Adrenal gland (tissue), 12 donors: Measurements from ENCODE around the gene BPI. TPM values are rescaled to one million over a fixed set of nuclear protein-coding genes. Genes with fewer than 3 reads are reported as not detected.

ENCODE experiments used
- DNase-seq, 7 donors: peaks; one replicate each; pipeline ENCODE4 v3.0.0-alpha.2; 2019 to 2020
- H3K27ac ChIP-seq, 5 donors: fragments of 200-600 bp; sonication (generic) in 4 of 5; 1 replicate in 3 of 5; 2 replicates in 2 of 5; pipeline versions ENCODE4 v1.5.1 to v1.8.0; 2016 to 2020; ENCODE audit warnings: mild to moderate bottlenecking in 1 of 5
- H3K27me3 ChIP-seq: fragments of 200-600 bp; 2 replicates; pipeline ENCODE4 v1.8.0; 2021
- H3K36me3 ChIP-seq, 2 donors: fragments of 200-600 bp; replicated peaks in 1 of 2; 1 replicate in 1 of 2; 2 replicates in 1 of 2; pipeline versions ENCODE4 v1.5.1 to v1.8.0; 2018 to 2022
- H3K4me1 ChIP-seq, 2 donors: fragments of 200-600 bp; replicated peaks in 1 of 2; 1 replicate in 1 of 2; 2 replicates in 1 of 2; pipeline versions ENCODE4 v1.5.1 to v1.8.0; 2018 to 2021
- H3K4me3 ChIP-seq, 4 donors: fragments of 200-600 bp; sonication (generic) in 3 of 4; one replicate each; pipeline ENCODE4 v1.5.1; 2016 to 2018
- H3K9me3 ChIP-seq, 3 donors: fragments of 200-600 bp; sonication (generic) in 1 of 3; replicated peaks in 1 of 3; 1 replicate in 2 of 3; 2 replicates in 1 of 3; pipeline versions ENCODE4 v1.5.1 to v1.8.0; 2016 to 2021
- POLR2A ChIP-seq, 2 donors: fragments of 450-650 bp; IDR thresholded peaks; one replicate each; pipeline ENCODE4 v1.6.1; 2017; ENCODE audit warnings: antibody characterized with exemption in 2 of 2, mild to moderate bottlenecking in 2 of 2, moderate library complexity in 1 of 2
- WGBS, 4 donors: extraction: QIAGEN DNeasy Blood & Tissue Kit in 2 of 4; methylation state at CpG; one replicate each; pipeline versions ENCODE4 v1.1.5 to v1.1.7; 2013 to 2017; 5-methylcytosine and 5-hydroxymethylcytosine counted together
- intact Hi-C, 2 donors: fragments of 100-400 bp; cut with DNase I; formaldehyde crosslinking; loops; one replicate each; pipeline versions ENCODE4 v1.14.1 to v1.15.0; 2022 to 2023
- polyA plus RNA-seq, 3 donors: library from polyadenylated mRNA; stranded (reverse); fragments of 200-250 nt in 2 of 3; fragments of 350-450 nt in 1 of 3; fragmentation: Illumina TruSeq in 1 of 3; extraction: RNeasy Lipid Tissue Mini Kit (QIAGEN cat#74804) in 1 of 3; gene quantifications; one replicate each; pipeline ENCODE4 v1.2.3, GENCODE V29; 2013 to 2014
- total RNA-seq, 9 donors: library from RNA; depleted of rRNA in 4 of 9; stranded (reverse); fragments of >200 nt in 4 of 9; fragments of 120-200 nt in 1 of 9; fragmentation: NEBNext Ultra II Directional in 1 of 9; extraction: Animal tissue kit (Norgen Biotek cat#: 25700) in 1 of 9; gene quantifications; one replicate each; pipeline versions ENCODE4 v1.1.0 to v1.2.4, GENCODE V29; 2013 to 2023
- TF ChIP-seq, protein P1 (sequence below), 6 experiments: fragments of 450-650 bp in 4 of 6; fragments of 200-600 bp in 2 of 6; sonication (generic) in 1 of 6; IDR thresholded peaks; 1 replicate in 5 of 6; 2 replicates in 1 of 6; pipeline versions ENCODE4 v1.5.1 to v1.8.0; 2016 to 2021; ENCODE audit warnings: antibody characterized with exemption in 6 of 6, mild to moderate bottlenecking in 2 of 6, moderate library complexity in 1 of 6
- donor health status: healthy with polysubstance abuse.
- donor health status: Bipolar disorder and iron deficiency.
- donor health status: DM: yes; HTN: yes; CAD: no.
- donor health status: DM: no; HTN: no; CAD: no.
- donor health status: DM: no; HTN: no; CAD: no.
- donor health status: DM: yes; HTN: yes; CAD: no.

BPI gene
- total and polyA plus RNA-seq, 12 donors: 0.13 to 0.74 (median 0.21) TPM; not detected in 2

- Histone ChIP-seq H3K9me3 (no peaks in the 10 kb centered on the region), H3K36me3 (no peaks in the 10 kb centered on the region), H3K27ac (no peak overlapping the region), H3K27me3 (no peaks in the 10 kb centered on the region), H3K4me1 (no peaks in the 10 kb centered on the region), H3K4me3 (no peak overlapping the region)
- no peak for DNase-seq
- WGBS, 4 donors: 92 to 93% (median 93%) methylated on average over 7 to 10 of the region's 10 CpGs
- intact Hi-C loops: no loop called here
- TF ChIP-seq, protein P1, sequence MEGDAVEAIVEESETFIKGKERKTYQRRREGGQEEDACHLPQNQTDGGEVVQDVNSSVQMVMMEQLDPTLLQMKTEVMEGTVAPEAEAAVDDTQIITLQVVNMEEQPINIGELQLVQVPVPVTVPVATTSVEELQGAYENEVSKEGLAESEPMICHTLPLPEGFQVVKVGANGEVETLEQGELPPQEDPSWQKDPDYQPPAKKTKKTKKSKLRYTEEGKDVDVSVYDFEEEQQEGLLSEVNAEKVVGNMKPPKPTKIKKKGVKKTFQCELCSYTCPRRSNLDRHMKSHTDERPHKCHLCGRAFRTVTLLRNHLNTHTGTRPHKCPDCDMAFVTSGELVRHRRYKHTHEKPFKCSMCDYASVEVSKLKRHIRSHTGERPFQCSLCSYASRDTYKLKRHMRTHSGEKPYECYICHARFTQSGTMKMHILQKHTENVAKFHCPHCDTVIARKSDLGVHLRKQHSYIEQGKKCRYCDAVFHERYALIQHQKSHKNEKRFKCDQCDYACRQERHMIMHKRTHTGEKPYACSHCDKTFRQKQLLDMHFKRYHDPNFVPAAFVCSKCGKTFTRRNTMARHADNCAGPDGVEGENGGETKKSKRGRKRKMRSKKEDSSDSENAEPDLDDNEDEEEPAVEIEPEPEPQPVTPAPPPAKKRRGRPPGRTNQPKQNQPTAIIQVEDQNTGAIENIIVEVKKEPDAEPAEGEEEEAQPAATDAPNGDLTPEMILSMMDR (IDR thresholded peaks at IDR 0.05): no peak
- no peak for TF ChIP-seq POLR2A (IDR thresholded peaks at IDR 0.05)
Observed at GRCh38 chr20:38354227-38354626, 50.3 kb downstream of the BPI start.

- no peaks in the 10 kb centered on the region for H3K27me3 ChIP-seq
- no peak for TF ChIP-seq POLR2A (IDR thresholded peaks at IDR 0.05)
- TF ChIP-seq, protein P1 (IDR thresholded peaks at IDR 0.05): no peak
- no peak overlapping the region for H3K27ac ChIP-seq
- H3K9me3 ChIP-seq: no peaks in the 10 kb centered on the region
- intact Hi-C loops: no loop called here
- H3K36me3 ChIP-seq: no peaks in the 10 kb centered on the region
- DNase-seq: no peak
- H3K4me1 ChIP-seq: no peaks in the 10 kb centered on the region
- 85 to 94% (median 90%) methylated on average over 15 to 18 of the region's 18 CpGs for WGBS, 4 donors
- no peak overlapping the region for H3K4me3 ChIP-seq
Observed at GRCh38 chr20:38355161-38356012, 51.4 kb downstream of the BPI start.

DNA sequence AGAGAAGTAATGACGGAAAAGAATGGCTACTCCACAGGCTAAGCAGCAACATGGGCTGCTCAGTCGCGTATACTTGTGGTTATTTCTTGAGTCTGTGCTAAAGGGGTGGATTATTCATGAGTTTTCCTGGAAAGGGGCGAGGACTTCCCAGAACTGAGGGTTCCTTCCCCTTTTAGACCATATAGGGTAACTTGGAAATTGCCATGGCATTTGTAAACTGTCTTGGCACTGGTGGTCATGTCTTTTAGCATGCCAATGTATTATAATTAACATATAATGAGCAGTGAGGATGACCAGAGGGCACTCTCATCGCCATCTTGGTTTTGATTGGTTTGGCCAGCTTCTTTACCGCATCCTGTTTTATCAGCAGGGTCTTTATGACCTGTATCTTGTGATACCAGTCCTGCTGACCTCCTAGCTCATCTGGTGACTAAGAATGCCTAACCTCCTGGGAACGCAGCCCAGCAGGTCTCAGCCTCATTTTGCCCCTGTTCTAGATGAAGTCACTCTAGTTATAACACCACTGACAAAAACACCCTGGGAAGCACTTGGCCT lies 53.8 kb downstream of the BPI start:
- Histone ChIP-seq H3K4me3 (no peak overlapping the region), H3K27ac (peak overlapping the region in 1 of 5 donors; percentile 27), H3K4me1 (no peaks in the 10 kb centered on the region), H3K36me3 (no peaks in the 10 kb centered on the region), H3K9me3 (no peaks in the 10 kb centered on the region), H3K27me3 (no peaks in the 10 kb centered on the region)
- 65 to 81% (median 73%) methylated on average over 7 of the region's 7 CpGs for WGBS, 4 donors
- no peak for TF ChIP-seq POLR2A (IDR thresholded peaks at IDR 0.05)
- TF ChIP-seq, protein P1 (IDR thresholded peaks at IDR 0.05): no peak
- DNase-seq: peak in 1 of 7 donors; percentile 38
- intact Hi-C loops: no loop called here

- 70 to 79% (median 77%) methylated on average over 7 of the region's 7 CpGs for WGBS, 4 donors
- Histone ChIP-seq H3K4me1 (no peaks in the 10 kb centered on the region), H3K36me3 (no peaks in the 10 kb centered on the region), H3K9me3 (no peaks in the 10 kb centered on the region), H3K27me3 (no peaks in the 10 kb centered on the region), H3K27ac (no peak overlapping the region), H3K4me3 (no peak overlapping the region)
- no peak for TF ChIP-seq POLR2A (IDR thresholded peaks at IDR 0.05)
- TF ChIP-seq, protein P1 (IDR thresholded peaks at IDR 0.05): no peak
- intact Hi-C loops: no loop called here
- peak in 3 of 7 donors; percentile 26 to 66 (median 29) for DNase-seq
Observed at GRCh38 chr20:38358556-38358955, 54.6 kb downstream of the BPI start.
